HG03175 (cell line): ENCODE data around the gene ARHGEF10L.

ENCODE experiments used
- ATAC-seq: cut with Tn5 transposase; IDR thresholded peaks from one replicate; pipeline ENCODE4 v1.9.1; 2021; ENCODE audit warnings: mild to moderate bottlenecking, moderate library complexity; ENCODE audit not compliant: unreplicated experiment

The ARHGEF10L gene

GRCh38 chr1:17700945-17701810 lies 161.7 kb downstream of the ARHGEF10L start:
- no peak for ATAC-seq

GRCh38 chr1:17704176-17704575 lies 164.7 kb downstream of the ARHGEF10L start:
- no peak for ATAC-seq

- no peak for ATAC-seq
Observed at GRCh38 chr1:17706445-17706844, 166.9 kb downstream of the ARHGEF10L start.

GRCh38 chr1:17709981-17710380 lies 170.5 kb downstream of the ARHGEF10L start:
- ATAC-seq = no peak

DNA sequence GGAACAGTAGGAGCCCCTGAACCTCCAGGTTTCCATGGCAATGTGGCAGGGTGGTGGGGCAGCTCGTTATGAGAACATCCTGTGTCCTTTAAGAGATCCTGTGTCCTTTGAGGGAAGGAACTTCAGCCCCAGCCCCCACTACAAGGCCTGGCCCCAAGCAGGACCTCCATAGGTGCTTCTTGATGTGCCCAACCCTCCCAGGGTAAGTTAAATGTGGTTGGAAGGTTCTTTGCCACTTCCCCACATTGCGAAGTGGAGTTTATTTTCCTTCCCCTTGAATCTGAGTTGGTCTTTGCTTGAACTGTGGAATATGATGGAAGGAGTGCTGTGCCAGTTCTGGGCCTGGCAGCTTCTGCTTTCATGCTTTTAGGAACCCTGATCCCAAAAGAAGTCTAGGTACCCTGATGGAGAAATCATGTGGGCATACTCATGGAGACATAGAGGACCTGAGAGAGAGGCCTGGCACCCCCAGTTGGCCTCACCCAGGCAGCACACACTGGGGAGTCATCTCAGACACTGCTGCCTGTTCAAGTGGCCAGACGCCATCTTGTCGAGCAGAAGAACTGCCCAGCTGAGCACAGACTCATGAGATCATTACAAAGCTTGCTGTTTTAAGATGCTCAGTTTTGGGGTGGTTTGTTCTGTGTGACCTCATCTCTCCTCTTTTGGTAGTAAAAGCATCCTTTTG lies 171.5 kb downstream of the ARHGEF10L start:
- ATAC-seq = no peak

DNA sequence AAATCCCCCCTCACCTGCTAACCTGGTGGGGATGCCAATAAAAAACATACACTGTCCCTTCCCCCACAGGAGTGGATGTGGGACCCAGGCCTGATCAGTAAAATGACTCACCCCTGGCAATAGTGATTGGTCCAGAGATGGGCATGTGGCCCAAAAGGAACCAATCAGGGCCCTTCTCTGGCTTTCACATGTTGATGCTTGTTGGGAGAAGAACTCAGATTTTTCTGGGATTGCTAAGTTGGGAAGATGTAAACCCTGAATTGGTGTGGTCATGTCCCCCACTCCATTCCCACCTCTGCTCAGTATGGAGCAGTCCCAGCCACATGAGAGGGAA lies 172.0 kb downstream of the ARHGEF10L start:
- no peak for ATAC-seq

DNA sequence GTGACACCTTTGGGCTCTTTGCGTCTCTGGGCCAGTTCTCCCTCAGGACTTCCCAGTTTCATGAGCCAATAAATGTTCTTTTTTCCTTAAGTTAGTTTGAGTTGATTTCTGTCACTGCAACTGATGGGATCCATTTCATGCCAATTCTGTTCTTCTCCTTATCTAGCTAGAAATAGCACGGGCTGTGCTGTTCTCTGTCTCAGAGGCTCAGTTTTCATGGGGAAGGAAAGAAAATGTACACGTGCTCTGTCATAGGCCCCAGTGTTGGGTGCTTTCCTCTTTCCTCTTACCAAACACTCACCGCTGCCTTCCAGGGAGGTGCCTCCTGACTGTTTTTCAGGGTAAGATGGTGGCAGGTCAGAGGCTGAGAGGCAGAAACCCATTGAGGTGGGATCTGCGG lies 172.4 kb downstream of the ARHGEF10L start:
- no peak for ATAC-seq

DNA sequence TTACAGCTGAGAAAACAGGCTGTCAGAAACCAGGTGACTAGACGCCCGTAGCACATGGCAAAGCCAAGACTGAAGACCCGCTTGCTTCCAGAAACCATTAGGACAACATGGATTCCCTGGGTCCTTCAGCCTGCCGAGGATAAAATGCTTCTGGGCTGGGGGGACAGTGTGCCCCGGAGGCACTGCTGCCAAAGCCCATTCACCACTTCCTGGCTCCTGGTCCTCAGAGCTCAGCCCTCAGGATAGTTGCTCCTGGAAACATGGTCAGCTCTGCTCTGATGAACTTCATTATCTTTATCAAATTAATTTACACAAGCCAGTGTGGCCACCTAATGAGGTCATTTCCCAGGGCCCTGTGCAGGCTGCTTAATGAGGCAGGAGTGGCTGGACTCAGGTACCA lies 174.5 kb downstream of the ARHGEF10L start:
- no peak for ATAC-seq

- no peak for ATAC-seq
Observed at GRCh38 chr1:17717594-17718535, 178.4 kb downstream of the ARHGEF10L start.

- no peak for ATAC-seq
Observed at GRCh38 chr1:17719874-17720273, 180.4 kb downstream of the ARHGEF10L start.

- ATAC-seq = no peak
Observed at GRCh38 chr1:17721444-17721843, 181.9 kb downstream of the ARHGEF10L start.

GRCh38 chr1:17723684-17724083 lies 184.2 kb downstream of the ARHGEF10L start:
- ATAC-seq = no peak

- no peak for ATAC-seq
Observed at GRCh38 chr1:17724150-17724549, 184.7 kb downstream of the ARHGEF10L start.

DNA sequence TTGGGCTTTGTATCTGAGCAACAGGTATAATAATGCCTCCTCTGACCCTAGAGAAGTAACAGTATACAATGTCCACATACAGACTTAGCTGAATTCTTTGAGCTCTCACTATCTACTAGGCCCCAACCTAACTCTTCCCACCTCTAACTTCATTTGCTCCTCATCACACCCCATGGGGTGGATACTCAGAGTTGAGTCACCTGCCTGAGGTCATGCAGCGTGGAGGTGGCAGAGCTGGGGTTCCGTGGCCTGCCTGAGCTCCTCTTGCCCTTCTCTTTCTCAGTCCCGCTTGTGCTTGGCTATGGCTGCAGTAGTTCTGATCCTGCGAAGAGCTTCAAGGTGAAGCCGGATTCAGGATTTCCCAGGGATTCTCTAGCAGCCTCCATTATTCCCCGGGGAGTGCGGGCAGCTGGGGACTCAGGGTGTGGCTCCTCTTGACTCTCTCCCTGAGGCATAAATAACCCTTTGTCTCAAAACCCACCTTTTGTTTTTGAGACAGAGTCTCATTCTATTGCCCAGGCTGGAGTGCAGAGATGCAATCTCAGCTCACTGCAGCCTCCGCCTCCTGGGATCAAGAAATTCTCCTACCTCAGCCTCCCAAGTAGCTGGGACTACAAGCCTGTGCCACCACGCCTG lies 185.7 kb downstream of the ARHGEF10L start:
- no peak for ATAC-seq

- ATAC-seq = no peak
Observed at GRCh38 chr1:17725811-17726582, 186.5 kb downstream of the ARHGEF10L start.

DNA sequence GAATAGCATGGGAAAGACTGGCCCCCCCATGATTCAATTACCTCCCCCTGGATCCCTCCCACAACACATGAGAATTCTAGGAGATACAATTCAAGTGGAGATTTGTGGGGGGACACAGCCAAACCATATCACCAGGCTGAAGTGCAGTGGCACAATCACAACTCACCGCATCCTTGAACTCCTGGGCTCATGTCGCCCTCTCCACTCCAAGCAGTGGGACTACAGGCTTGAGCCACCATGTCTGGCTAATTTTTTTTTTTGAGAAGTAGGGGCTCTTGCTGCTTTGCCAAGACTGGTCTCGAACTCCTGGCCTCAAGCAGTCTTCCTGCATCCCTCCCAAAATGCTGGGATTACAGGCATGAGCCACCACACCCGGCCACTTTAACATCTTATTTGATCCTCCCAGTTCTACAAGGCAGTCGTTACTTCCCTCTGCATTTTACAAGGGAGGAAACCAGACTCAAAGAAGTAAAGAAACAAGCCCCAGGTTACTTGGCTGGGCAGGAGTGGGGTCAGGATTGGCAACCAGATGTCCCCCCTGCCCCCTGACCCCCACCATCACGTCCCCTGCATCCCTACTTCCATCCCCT lies 188.7 kb downstream of the ARHGEF10L start:
- no peak for ATAC-seq

DNA sequence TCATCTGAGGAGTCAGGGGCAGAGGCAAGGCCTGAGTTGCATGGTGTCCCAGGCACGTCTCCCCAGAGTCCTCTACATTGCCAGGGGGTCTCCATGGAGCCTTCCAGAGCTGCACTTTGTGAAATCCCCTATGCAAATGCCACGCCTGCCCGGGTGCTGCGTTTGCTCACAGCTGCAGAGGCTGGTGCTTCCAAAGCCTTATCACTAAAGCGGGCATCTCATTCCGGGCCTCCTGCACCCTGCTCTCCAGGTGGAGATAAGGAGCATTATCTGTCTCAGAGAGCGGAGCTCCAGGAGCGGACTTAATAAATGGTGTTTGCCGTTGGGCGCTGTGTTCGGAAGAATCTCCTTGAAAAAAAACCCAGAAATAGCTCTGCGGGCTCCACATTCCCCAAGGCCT lies 189.8 kb downstream of the ARHGEF10L start:
- no peak for ATAC-seq

GRCh38 chr1:17729909-17730308 lies 190.4 kb downstream of the ARHGEF10L start:
- no peak for ATAC-seq

DNA sequence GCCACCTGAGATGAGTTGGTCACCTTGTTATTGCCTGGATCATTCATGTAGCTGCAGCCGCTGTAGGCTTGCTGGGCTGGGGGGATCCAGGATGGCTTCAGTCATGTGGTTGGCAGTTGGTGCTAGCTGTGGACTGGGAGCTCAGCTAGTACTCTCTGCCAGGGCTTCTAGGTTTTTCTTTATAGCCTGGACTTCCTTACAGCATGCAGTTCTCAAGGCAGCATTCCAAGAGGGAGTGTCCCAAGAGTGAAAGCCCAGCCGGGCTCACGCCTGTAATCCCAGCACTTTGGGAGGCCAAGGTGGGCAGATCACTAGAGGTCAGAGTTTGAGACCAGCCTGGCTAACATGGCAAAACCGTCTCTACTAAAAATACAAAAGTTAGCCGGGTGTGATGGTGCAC lies 192.0 kb downstream of the ARHGEF10L start:
- ATAC-seq = no peak

DNA sequence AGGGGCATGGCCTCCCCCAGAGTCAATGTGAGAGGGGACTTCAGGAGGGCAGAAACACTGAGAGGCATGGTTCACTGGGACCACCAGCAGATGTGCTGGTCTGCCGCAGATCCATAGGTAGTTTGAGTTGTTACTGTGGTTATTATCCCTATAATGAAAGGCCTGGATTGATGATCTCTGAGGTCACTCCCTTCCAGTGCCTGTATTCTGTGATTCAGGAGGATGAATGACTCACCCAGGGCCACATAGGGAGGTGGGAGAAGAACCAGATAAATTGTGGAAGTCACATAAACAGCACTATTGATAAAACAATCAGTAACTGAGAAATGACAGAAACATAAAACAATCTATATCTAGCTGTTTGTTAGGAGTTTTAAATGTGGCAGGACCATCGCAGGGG lies 193.0 kb downstream of the ARHGEF10L start:
- no peak for ATAC-seq
